G401.6 (cell line): Measurements from ENCODE around the gene TYSND1.
"Not testable (repeated sequence)": the region's sequence is repeated elsewhere in the genome, so short reads cannot be mapped to it uniquely, and the experiment has no call there.

Source experiments
- FAIRE-seq: peaks from 2 replicates; lab custom pipeline; 2012; peaks lifted over from hg19 to GRCh38; lab: Jason Lieb, UNC

TYSND1 gene, protein sequence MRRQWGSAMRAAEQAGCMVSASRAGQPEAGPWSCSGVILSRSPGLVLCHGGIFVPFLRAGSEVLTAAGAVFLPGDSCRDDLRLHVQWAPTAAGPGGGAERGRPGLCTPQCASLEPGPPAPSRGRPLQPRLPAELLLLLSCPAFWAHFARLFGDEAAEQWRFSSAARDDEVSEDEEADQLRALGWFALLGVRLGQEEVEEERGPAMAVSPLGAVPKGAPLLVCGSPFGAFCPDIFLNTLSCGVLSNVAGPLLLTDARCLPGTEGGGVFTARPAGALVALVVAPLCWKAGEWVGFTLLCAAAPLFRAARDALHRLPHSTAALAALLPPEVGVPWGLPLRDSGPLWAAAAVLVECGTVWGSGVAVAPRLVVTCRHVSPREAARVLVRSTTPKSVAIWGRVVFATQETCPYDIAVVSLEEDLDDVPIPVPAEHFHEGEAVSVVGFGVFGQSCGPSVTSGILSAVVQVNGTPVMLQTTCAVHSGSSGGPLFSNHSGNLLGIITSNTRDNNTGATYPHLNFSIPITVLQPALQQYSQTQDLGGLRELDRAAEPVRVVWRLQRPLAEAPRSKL

DNA sequence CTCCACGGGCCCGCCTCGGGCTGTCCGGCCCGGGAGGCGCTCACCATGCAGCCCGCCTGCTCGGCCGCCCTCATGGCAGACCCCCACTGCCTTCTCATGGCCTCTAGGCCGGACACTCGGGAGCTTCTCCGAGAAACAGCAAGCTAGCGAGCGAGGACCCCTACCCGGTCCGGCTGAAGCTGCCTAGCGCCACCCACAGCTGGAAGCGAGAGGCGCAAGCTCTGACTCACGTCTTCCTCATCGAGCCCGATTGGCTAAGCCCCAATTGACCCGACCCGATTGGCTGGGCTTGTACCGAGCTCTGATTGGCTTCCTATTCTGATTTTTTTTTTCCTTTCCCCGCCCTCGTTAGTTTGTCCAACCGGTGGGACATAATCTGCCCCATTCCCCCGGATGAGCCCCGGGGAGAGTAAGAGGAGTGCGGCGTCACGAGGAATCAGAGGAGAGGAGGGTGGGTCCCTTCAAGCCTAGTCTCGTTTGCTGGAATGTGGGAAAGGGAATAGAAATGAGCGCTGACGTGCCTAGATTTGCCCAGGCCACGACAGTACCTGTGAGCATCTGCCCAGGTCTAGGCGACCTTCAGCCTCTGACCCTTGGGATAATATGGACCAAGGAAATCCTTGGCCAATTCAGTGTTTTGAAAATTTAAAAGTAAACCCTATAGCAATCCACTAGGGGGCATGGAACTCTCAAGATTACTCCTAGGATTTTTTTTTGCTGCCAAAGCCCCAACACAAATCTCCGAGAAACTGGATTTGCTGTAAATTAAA is at the start of gene TYSND1:
TYSND1 (minus strand) TSS at position 212 of the 770 bp plus-strand sequence; CDS start at position 98, 114 bp downstream.
- FAIRE-seq = peak; percentile 99

DNA sequence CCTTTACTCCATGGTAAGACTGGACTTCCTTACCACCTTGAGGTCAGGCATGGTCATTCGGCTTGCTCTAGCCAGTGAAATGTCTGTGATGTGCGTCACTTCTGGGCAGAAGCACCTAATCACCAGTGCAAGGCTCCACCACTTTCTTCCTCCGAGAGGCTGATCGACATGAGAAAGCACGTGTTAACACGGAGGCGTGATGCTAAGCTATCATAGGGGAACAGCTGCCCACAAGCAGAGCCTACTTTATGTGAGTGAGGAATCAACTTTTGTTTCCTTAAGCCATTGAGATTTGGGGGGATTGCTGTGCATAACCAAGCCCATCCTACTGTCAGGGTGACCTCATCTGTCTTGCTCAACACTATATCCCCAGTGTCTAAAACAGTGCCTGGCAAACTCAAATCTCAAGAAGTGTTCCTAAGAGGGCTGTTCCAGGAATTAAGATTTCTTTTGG is 46.9 kb upstream of the TYSND1 start:
- FAIRE-seq = no peak

DNA sequence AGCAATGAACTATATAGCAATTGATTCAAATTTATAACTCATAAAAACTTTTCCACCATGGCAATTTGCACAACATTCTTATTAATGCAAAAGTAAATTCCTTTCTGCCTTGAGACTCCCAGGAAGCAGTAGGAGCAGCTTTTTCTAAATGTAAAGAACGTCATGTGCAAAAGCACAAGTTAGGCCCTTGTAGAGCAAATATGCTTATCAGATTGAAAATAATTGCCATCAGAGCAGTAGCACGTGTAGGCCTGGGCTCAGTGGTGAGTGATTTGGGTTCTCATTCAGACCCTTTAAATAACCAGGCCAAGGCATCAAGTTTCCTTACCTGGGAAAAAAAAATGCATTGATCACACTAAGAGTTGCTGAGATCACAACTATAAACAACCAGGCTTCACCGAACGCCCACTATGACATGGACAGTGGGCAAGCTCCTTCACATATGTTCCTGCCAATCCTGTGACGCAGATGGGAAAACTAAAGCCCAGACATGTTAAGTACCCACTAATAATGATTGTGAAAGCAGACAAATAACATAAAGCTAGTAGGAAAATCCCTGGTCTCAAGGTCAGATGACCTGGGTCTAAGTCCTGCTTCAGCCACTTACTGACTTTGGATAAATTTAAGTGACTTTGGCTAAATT is 45.9 kb upstream of the TYSND1 start:
- FAIRE-seq = no peak

DNA sequence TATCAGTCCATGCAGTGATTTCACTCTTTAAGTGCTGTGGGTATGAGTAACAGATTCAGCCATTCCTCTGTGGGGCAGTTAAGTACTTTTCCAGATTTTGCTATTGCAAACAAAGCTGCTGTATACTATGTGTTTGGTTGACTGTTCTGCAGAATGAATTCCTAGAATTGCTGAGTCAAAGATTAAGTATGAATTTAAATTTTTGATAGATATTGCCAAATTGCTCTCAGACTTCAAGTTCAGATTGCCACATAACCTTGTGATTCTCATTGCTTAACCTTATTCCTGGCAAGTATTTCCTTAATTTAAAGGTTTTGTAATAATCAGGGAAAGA is 45.4 kb upstream of the TYSND1 start:
- FAIRE-seq = peak; percentile 8

DNA sequence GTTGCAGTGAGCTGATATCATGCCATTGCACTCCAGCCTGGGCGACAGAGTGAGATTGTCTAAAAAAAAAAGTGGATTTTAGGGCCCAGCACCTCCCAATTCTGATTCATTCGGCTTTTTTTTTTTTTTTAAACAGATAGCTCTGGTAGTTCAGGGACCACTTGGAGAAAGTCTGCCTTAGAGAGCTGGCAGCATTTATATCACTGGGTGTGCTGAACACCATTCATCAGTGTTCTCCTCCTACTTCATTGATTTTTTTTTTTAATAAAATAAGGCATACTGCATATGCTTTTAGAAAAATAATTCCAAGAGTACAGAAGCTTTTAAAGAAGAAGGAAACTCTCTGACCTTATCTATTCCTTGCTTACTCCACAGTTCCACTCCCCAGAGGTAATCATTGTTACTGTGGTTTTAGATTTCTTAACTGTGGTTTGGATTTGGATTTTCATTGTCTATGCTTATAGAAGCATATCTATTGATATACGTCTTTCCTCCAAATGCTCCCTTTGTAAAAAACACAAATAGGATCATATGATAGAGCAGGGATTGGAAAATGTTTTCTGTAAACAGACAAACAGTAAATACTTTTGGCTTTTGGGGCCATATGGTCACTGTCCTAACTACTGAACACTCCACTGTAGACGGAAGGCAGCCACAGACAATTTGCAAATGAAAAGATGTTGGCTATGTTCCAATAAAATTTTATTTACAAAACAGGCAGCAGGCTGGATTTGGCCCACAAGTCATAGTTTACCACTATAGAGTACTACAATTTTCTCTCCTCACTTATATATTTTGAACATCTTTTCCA is 44.9 kb upstream of the TYSND1 start:
- no peak for FAIRE-seq

DNA sequence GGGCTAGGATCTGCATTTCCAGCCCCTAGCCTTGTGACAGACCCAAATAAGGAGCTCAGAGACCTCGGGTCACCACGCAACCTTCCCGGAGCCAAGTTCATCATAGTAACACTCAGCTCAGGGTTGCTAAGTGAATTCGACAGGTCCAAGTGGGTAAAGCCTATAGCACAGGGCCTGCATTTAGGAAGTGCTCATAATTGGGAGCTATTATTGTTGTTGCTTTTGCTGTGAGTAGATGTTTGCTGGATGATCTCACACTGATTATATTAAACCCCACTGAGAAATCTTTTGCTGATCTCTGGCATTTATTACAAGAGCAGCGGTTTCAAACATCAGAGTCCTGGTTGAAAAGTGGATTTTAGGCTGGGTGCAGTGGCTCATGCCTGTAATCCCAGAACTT is 44.1 kb upstream of the TYSND1 start:
- FAIRE-seq = no peak

DNA sequence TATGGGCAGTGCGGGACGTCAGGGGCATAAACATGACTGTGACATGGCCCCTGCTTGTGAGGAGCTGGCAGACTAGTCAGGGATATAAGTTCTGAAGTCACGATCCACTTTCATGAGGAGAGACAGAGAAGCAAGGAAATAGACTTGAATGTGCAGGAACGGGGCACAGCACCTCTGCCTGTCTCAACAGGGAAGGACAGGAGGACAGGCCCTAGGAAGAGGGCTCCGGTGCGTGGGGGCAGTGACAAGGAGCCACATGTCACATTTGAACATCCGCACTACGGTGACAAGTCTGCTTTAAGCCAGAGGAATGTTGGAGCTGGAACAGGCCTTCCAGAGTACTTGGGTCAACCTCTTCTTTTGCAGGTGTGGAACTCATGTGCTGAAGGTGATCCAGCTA is 43.6 kb upstream of the TYSND1 start:
- no peak for FAIRE-seq

DNA sequence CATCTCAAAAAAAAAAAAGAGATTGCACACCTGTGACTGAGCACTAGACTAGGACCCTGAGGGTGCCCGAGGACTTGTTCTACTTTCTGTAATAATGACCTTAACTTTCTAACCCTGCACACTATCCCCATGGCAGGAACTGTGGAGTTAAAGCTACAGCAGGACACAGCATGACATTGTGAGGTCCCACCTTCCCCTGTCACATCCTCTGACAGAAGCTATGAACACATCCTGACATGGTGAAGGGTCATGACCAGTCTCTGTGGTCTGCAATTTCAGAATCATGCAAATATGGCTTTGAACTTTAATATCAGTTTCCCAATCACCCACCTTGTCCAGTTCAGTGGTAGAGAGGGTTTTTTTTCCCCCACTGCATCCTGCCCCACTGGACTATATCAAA is 42.3 kb upstream of the TYSND1 start:
- no peak for FAIRE-seq

DNA sequence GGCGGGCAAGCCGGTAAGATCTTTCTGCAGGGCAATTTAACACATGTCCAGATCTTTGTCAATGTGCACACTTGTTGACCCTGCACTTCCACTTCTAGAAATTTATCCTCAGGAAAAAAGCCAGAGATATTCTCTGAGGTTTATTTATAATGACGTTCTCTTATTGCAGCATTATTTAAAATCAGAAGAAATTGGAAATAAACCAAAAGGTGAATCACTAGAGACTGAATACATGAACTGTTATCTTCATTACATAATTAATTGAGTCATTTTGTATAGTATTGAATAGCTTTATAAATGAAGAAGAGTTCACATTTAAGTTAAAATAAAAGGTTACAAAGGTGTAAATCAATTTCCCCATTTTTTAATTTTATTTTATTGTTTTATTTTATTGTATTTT is 40.1 kb upstream of the TYSND1 start:
- FAIRE-seq = no peak

DNA sequence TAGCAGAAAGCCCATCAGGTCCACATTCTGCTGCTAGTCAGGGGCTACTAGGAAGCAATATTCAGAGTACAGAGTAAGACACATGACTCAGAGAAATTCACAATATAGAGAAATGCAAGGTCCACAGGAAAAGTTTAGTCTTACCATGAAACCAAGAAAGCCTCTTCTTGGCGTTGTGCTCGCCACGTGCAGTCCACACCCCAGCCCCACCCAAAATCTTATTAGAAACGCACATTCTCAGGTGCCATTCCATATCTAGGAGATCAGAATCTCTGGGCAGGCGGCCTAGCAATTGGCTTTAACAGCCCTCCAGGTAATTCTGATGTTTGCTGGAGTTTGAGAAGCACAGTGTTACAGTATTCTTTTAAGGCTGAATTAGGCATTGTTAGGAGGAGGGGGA is 39.6 kb upstream of the TYSND1 start:
- no peak for FAIRE-seq

DNA sequence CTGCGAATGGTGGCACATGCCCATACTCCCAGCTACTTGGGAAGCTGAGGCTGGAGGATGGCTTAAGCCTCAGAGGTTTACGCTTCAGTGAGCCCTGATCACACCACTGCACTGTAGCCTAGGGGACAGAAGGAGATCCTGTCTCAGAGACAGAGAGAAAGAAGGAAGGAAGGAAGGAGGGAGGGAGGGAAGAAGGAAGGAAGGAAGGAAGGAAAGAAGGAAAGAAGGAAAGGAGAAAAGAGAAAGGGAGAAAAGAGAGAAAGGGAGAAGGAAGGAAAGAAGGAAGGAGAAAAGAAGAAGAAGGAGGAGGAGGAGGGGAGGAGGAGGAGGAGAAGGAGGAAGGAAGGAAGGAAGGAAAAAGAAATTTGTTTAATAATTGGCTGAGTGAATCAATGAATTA is 36.8 kb upstream of the TYSND1 start:
- FAIRE-seq = no peak

DNA sequence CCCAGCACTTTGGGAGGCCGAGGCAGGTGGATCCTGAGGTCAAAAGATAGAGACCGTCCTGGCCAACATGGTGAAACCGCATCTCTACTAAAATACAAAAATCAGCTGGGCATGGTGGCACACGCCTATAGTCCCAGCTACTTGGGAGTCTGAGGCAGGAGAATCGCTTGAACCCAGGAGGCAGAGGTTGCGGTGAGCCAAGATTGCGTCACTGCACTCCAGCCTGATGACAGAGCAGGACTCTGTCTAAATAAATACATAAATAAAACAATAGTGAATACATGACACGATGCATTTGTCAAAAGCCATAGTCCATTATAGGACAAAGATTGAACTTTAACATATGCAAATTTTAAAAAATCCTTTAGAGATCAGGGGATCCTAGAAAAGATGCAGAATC is 32.7 kb upstream of the TYSND1 start:
- not testable (repeated sequence) for FAIRE-seq

DNA sequence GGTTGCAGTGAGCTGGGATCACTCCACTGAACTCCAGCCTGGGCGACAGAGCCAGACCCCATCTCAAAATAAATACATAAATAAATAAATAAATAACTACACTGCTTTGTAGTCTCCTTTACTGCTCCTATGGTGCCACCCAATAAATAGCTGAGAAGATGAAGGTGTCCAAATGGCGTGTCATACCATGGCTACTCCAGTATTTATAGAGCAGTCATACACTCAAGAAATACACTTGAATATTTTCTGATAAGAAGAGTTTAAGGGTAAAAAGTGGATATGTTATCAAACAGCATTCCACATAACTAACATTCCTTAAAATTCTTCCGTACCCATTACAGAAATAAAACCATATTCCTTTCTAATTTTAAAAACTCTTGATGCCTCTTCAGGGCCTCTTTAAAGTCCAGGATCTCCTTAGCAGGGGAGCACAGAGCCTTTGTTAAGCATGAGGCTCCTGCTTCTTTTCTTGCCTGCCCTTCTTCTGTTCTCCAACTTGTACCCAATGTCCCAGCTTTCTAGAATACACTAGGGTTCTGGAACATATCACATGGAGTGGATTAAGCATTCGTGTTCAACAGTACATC is 31.7 kb upstream of the TYSND1 start:
- no peak for FAIRE-seq

DNA sequence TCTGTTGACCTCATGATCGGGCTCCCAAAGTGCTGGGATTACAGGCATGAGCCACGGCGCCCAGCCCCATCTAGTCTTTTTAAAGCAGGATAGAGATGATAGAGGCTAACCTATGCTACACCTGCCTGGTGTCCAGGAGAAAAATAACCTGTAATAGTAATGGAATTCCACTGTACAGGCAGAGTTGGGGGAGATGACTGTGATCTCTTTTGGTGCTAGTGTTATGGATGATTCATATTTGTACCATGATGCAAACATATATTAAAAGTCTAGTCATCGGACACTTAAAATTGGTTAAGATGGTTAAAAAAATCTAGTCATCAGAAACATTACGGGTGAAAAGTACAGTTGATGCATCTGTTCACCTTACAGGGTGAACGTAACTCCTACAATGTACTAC is 29.9 kb upstream of the TYSND1 start:
- FAIRE-seq = no peak

DNA sequence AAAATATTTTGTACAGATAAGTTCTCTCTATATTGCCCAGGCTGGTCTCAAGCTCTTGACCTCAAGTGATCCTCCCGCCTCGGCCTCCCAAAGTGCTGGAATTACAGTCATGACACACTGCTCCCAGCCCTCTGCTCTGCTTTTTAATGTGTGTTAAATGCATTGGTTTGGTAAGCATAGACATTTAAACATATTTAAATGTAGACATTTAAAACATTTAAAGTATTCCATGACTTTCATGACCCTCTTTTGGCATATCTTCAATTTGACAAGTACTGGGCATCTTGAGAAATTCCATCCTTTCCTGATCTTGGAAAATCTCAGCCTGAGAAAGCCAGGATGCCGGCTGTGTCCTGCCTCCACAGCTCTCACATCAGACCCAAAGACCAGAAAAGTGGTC is 29.0 kb upstream of the TYSND1 start:
- no peak for FAIRE-seq

DNA sequence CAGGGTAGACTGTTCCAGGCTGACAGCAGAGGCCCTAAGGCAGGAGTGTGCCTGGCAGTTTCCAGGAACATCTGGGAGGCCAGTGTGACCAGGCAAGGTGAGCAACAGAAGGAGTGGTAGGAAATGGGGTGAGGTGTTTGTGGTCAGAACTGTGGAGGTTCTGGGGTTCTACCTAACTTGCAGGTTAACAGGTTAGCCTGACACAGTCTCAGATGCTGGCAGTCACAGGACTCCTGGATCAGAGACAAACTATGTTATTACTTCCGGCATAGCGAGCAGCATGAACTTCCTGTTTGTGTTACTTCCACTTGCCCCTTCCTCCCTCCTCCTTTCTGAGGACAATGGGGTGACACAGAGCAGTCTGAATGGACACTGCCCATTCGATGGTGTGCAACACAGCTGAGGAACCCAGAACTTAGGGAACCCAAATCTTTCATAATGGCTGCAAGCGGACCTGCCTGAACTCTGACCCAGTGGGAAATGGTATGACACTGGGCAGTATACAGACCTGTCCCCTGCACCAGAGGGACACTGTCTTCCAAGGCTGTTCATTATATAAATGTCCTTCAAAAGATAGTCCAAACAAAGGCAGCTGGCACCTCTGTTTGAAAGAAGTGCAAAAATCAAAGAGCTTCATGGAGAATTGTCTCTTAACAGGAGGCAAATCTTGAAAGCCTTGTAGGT is 27.7 kb upstream of the TYSND1 start:
- no peak for FAIRE-seq

DNA sequence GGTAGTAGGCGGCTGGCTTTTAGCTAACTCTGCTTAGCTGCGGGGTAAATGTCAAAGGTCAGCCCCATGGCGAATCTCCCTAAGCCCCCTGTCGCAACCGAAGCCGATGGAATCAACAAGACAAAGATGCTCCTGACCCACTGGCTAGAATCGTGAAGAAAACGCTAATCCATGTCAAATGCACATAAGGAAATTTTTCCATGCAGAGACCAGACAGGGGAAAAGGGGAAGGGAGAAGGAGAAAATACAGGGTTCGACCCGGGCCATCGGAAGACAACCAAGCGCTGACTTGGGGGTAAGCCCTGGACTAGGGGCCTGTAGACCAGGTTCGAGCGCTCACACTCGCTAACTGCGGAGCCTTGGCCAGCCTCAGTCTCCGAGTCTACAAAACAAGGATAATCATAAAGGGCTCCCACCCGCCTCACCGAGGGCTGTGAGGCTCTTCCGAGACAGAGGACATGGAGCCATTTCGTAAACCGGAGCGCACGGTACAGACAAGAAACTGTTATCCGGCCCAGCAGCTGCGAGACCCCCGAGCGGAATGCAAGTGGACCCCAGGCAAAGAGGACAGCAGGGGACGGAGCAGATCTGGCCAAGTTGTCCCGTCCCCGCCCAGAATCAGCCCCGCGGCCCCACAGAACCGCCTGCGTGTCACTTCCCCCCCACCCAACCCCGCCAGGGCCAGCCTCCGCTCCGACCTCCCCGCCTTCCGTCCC is 23.3 kb upstream of the TYSND1 start:
- FAIRE-seq = no peak

DNA sequence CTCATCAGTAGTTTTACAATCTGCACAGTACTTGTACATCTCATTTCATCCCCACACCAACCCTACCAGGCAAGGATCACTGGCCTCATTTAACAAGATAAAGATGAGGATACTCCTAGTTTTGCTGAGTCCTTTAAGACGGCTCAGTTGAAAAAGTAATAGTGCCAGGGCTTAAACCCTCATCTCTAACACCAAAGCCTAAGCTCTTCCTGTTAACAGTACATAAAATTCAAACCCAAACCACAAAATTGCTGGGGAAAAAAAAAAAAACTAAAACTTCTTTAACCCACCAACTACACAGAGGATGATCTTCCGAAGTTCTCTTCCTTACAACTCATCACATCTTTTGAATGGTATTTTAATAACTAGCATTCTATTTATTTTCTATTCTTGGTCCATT is 22.5 kb upstream of the TYSND1 start:
- FAIRE-seq = no peak

DNA sequence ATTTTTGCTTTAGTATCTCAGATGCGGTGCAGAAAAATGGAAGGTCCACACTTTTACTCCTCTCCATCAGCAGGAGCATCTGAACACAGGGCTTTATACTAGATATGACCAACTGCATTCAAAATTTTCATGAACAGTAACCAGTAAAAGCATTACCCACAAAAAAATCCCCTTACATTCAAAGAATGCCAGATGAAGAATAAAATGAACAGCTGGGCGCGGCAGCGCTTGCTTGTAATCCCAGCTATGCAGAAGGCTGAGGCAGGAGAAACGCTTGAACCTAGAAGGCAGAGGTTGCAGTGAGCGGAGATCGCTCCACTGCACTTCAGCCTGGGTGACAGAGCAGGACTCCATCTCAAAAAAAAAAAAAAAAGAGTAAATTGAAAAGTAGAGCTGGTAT is 20.7 kb upstream of the TYSND1 start:
- FAIRE-seq = no peak

DNA sequence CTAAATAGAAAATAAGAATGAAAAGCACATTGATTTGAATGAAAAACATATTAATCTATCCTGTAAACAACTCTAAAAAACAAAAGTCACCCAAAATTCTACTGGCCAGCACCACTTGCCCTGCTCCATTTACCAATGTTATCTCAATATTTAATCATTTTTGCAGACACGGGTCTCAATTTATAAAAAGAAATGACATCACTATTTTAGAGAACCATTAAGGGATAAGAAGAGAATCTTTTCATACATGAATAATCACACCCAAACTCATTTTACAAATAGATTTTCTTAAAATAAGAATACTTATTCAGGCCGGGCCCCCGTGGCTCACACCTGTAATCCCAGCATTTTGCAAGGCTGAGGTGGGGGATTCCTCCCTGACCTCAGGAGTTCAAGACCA is 19.9 kb upstream of the TYSND1 start:
- no peak for FAIRE-seq
